Mucosa of rectum (tissue), 2 donors: ENCODE data around the gene EME2.

Experiments used
- H3K27ac ChIP-seq, 2 donors: one replicate each; pipeline ENCODE4 v1.7.0; 2013; ENCODE audit warnings: inconsistent platforms in 2 of 2, low read depth in 2 of 2, low read length in 2 of 2
- H3K27me3 ChIP-seq, 2 donors: one replicate each; pipeline ENCODE4 v1.7.0; 2013; ENCODE audit warnings: low read length in 2 of 2; ENCODE audit not compliant: control insufficient read depth in 2 of 2, insufficient read depth in 2 of 2
- H3K36me3 ChIP-seq, 2 donors: one replicate each; pipeline ENCODE4 v1.7.0; 2013; ENCODE audit warnings: low read length in 2 of 2; ENCODE audit not compliant: control insufficient read depth in 2 of 2, insufficient read depth in 2 of 2
- H3K4me1 ChIP-seq, 2 donors: one replicate each; pipeline ENCODE4 v1.7.0; 2013; ENCODE audit warnings: low read length in 2 of 2, mild to moderate bottlenecking in 1 of 2; ENCODE audit not compliant: control insufficient read depth in 2 of 2, insufficient read depth in 2 of 2
- H3K4me3 ChIP-seq, 2 donors: one replicate each; pipeline ENCODE4 v1.7.0; 2013; ENCODE audit warnings: low read length in 2 of 2
- H3K9ac ChIP-seq, 2 donors: one replicate each; pipeline ENCODE4 v1.7.0; 2013; ENCODE audit warnings: low read length in 2 of 2, low read depth in 1 of 2, mild to moderate bottlenecking in 1 of 2
- H3K9me3 ChIP-seq, 2 donors: one replicate each; pipeline ENCODE4 v1.7.0; 2013; ENCODE audit warnings: low read length in 2 of 2; ENCODE audit not compliant: control insufficient read depth in 2 of 2
- donor health status: healthy.
- donor health status: Normal muscosa, but diverticular disease.

The EME2 gene

DNA sequence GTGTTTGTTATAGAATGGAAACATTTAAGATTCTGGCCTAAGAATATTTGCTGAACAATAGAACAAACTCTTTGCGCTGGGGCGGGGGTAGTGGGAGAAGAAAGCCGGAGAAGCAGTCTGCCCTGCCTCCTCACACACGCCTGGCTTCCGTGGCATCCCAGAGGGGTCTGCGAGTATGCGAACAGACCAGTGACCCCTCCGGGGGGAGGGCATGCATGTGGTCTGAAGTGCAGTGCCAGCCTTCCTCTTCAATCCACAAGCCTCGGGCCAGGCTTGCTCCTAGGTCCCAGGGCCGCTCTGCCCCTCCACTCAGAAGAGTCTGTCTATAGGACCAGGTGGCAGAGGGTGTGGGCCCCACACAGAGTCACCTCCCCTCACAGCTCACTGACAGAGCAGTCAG lies 35.0 kb downstream of the EME2 start:
- H3K27me3 ChIP-seq: no peaks in the 10 kb centered on the region
- H3K9me3 ChIP-seq: no peaks in the 10 kb centered on the region
- no peaks in the 10 kb centered on the region for H3K4me1 ChIP-seq
- peaks cover 14 to 23% of the 10 kb centered on the region in 2 donors for H3K36me3 ChIP-seq
- H3K4me3 ChIP-seq: no peak overlapping the region
- H3K27ac ChIP-seq: no peak overlapping the region
- no peak overlapping the region for H3K9ac ChIP-seq

DNA sequence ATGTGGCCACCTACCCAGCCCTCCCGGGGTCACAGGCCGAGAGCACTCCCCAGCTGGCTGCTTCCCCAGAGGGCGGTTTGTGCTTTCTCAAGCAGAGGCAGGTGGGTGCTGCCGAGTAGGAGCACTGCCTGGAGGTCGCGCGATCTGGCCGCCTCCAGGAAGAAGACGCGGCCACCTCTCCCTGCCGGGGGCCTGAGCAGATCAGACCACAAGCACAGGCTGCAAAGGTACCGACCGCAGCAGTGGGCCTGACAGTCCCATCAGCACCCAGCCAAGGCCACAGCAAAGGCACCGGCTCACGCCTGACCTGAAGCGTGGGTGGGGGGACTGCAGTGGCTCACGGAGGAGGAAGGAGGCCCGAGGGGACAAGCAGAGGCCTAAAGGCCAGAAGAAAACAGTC lies 36.1 kb downstream of the EME2 start:
- H3K36me3 ChIP-seq: peaks cover 14 to 23% of the 10 kb centered on the region in 2 donors

DNA sequence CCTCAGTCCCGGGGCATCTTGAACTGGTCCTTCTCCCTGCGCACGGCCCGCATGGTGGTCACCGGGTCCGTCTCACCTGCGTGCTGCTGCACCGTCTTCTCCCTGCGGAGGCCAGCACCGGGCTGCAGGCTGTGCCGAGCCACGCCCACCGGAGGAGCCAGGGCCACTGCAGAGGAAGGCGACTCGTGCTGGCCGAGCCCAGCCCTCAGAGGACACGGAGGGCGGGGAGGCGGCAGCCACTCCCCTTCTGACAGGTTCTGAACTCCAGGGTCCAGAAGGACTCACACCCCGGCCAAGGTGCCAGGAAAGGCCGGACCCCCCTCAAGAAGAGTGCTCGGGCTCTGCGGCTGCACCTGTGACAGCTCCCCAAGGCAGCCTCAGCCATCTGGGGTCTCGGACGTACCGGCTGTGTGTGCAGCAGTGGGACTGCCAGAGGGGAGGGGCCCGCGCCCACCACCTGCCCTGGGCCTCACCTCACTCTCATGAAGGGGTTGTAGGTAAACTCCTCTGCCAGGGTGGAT lies 36.7 kb downstream of the EME2 start:
- no peaks in the 10 kb centered on the region for H3K4me1 ChIP-seq
- H3K9ac ChIP-seq: no peak overlapping the region
- peaks cover 14 to 25% of the 10 kb centered on the region in 2 donors for H3K36me3 ChIP-seq
- no peak overlapping the region for H3K27ac ChIP-seq
- H3K9me3 ChIP-seq: no peaks in the 10 kb centered on the region
- H3K27me3 ChIP-seq: no peaks in the 10 kb centered on the region
- H3K4me3 ChIP-seq: no peak overlapping the region

More for the DNA sequence above, 36.1 kb downstream of the EME2 start:
- no peak overlapping the region for H3K4me3 ChIP-seq
- no peaks in the 10 kb centered on the region for H3K27me3 ChIP-seq
- no peak overlapping the region for H3K27ac ChIP-seq
- H3K9ac ChIP-seq: no peak overlapping the region
- H3K4me1 ChIP-seq: no peaks in the 10 kb centered on the region
- H3K9me3 ChIP-seq: no peaks in the 10 kb centered on the region

DNA sequence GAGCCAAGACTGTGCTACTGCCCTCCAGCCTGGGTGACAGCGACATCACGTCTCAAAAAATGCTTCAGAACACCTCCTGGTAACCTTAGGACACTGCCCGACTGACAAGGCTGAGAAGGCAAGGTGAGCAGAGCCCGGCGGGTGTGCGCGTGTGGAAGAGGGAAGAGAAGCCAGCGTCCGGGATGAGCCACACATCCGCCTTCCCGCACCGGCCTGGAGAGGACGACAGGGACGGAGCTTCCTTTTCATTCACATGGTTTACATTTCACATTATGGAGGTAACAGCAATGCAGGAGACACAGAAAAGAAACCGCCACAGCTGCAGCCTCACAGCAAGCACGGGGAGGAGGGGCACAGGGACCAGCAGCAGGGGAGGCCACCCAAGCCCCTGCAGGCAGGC lies 37.5 kb downstream of the EME2 start:
- H3K4me1 ChIP-seq: no peaks in the 10 kb centered on the region
- H3K4me3 ChIP-seq: no peak overlapping the region
- no peak overlapping the region for H3K9ac ChIP-seq

DNA sequence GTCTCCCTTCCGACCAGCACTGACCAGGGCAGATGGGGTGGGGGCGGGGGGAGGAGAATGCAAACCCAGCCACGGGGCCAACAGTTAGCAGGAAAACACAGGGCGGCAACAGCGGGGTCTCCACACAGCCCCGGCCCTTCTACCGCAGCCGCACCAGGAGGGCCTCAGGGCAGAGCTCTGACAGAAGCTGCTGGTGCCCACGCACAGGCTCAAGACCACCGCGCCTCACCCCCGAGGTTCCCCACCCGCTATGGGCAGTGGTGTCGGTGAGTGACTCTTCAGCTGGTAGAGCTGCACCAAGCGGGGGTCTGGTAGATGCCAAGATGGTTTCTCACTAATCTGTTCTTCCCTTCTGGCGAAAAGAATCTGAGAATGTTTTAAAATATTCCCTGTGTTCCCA lies 37.9 kb downstream of the EME2 start:
- Histone ChIP-seq H3K9ac (no peak overlapping the region), H3K27ac (no peak overlapping the region), H3K36me3 (peaks cover 17 to 29% of the 10 kb centered on the region in 2 donors), H3K4me1 (no peaks in the 10 kb centered on the region), H3K4me3 (no peak overlapping the region), H3K27me3 (no peaks in the 10 kb centered on the region), H3K9me3 (no peaks in the 10 kb centered on the region)

More for the DNA sequence above, 37.5 kb downstream of the EME2 start:
- Histone ChIP-seq H3K27ac (no peak overlapping the region), H3K27me3 (no peaks in the 10 kb centered on the region), H3K36me3 (peaks cover 14 to 25% of the 10 kb centered on the region in 2 donors), H3K9me3 (no peaks in the 10 kb centered on the region)

DNA sequence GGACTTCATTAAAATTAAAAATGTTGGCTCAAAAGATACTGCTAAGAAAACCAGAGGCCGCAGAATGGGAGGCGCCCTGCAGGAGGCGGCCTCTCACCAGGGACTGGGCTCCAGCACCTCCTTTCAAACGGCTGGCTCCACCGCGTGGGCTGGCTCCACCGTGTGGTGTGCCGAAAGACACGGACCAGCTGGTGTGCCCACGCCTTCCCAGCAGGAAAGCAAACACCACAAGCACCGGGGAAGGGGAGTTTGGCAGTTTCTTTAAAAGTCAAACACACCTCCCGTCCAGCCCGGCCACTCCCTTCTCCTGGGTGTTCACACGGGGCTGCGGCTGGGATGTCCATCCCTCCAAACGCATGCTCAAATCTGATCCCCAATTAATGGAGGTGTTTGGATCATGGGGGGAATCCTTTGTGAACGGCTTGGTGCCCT lies 40.1 kb downstream of the EME2 start:
- Histone ChIP-seq H3K27me3 (no peaks in the 10 kb centered on the region), H3K9me3 (no peaks in the 10 kb centered on the region), H3K9ac (peak overlapping the region in 1 of 2 donors; percentile 6), H3K4me1 (no peaks in the 10 kb centered on the region), H3K4me3 (no peak overlapping the region), H3K27ac (no peak overlapping the region), H3K36me3 (peaks cover 27 to 39% of the 10 kb centered on the region in 2 donors)

DNA sequence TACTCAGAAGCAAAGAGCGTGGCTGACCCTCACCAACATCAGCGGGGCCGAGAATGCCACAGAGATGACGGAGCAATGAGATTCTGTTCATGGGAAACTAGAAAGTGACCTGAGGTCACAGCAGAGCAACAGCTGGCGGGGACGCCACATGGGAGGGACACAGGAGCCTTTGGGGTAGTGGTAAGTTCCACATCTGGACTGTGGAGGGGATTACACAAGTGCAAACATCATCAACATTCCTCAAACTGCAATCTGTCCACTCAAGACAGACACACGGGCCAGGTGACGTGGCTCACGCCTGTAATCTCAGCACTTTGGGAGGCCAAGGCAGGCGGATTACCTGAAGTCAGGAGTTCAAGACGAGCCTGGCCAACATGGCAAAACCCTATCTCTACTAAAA lies 42.9 kb downstream of the EME2 start:
- Histone ChIP-seq H3K27me3 (no peaks in the 10 kb centered on the region), H3K4me1 (no peaks in the 10 kb centered on the region), H3K36me3 (peaks cover 21 to 32% of the 10 kb centered on the region in 2 donors), H3K4me3 (no peak overlapping the region), H3K9me3 (no peaks in the 10 kb centered on the region), H3K9ac (no peak overlapping the region), H3K27ac (no peak overlapping the region)

DNA sequence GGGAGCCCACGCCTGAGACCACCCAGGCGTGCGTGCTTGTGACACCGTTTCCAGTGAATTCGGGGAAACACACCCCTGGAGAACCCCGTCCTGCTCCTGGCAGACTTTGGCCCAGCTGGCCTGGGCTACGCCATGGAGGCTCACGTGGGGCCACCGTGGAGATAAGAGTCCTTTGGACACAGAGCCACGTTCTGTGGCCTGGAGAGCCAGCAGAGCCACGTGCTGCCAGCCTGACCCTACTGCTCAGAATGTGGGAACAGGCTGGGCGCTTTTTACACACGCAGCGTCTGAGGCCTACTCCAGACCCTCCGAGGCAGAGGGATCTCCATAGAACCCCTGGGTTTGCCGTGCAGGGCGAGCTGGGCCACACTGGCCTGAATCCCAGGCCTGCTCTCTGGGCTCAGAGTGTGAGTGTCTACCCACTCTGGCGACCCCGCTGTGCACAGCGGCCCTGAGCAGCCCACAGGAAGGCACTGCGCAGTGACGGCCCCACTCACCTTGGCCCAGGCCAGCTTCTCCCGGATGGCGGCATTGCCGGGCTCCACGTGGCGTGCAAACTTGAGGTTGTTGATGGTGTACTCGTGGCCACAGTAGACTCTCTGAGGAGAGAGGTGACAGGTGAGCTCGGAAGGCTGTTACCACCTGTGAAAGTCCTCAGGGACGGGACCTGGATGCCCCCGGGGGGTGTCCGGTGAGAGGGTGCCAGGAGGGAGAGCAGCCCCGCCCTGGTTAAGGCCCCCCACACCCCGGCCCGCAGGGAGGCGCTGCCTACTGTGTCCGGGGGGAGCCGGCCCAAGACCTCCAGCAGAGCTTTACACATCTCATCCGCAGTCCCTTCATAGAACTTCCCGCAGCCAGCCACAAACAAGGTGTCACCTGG lies 44.0 kb downstream of the EME2 start:
- H3K9me3 ChIP-seq: no peaks in the 10 kb centered on the region
- H3K4me1 ChIP-seq: no peaks in the 10 kb centered on the region
- H3K27me3 ChIP-seq: no peaks in the 10 kb centered on the region
- no peak overlapping the region for H3K9ac ChIP-seq
- H3K27ac ChIP-seq: no peak overlapping the region
- H3K4me3 ChIP-seq: no peak overlapping the region
- H3K36me3 ChIP-seq: peaks cover 21 to 38% of the 10 kb centered on the region in 2 donors

DNA sequence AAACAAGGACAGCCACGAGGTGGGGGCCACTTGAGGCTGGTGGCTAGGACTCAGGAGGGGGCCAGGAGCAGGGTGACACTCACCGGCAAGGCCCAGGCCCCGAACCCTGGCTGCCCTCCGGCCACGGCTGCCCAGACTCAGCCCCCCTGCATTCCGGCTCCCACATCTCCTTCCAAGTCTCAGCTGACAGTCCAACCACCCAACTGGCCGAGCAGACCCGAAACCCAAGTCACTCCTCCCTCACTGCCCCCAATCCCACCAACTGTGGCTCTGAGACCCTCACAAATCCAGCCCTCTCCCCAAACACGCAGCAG lies 44.6 kb downstream of the EME2 start:
- no peaks in the 10 kb centered on the region for H3K4me1 ChIP-seq
- no peaks in the 10 kb centered on the region for H3K27me3 ChIP-seq
- no peak overlapping the region for H3K9ac ChIP-seq
- H3K36me3 ChIP-seq: peaks cover 21 to 42% of the 10 kb centered on the region in 2 donors
- no peak overlapping the region for H3K4me3 ChIP-seq
- no peaks in the 10 kb centered on the region for H3K9me3 ChIP-seq
- no peak overlapping the region for H3K27ac ChIP-seq

DNA sequence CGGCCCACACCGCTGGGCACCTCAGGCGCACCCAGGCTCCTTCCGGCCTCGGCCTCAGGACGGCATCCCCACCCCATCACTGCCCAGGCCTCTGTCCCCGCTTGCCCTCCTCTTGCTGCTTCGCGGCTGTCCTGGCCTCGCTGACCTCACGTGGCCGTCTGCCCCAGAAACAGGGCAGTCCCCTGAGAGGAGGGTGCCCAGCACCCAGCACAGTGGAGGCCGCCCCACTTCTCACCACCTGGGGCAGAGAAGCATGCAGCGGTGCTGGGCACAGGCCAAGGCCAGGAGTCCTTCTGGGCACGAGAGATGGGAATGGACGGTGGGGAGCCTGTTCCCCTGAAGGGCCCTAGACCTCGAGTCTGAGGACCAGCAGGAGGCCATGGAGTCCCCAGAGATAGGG lies 45.1 kb downstream of the EME2 start:
- Histone ChIP-seq H3K36me3 (peaks cover 21 to 47% of the 10 kb centered on the region in 2 donors), H3K4me1 (no peaks in the 10 kb centered on the region), H3K9ac (no peak overlapping the region), H3K9me3 (no peaks in the 10 kb centered on the region), H3K27me3 (no peaks in the 10 kb centered on the region), H3K27ac (no peak overlapping the region), H3K4me3 (no peak overlapping the region)
